NAMALWA (cell line): ENCODE measurements around the gene TTLL8.

Experiments used
- DNase-seq: peaks from one replicate; pipeline ENCODE4 v3.0.0-alpha.2; 2015; ENCODE audit warnings: low spot score

The TTLL8 gene

GRCh38 chr22:50082961-50083461, 24.9 kb upstream of the TTLL8 start:
- no peak for DNase-seq

- no peak for DNase-seq
These were observed 24.2 kb upstream of the TTLL8 start for GRCh38 chr22:50082197-50082715.

DNA sequence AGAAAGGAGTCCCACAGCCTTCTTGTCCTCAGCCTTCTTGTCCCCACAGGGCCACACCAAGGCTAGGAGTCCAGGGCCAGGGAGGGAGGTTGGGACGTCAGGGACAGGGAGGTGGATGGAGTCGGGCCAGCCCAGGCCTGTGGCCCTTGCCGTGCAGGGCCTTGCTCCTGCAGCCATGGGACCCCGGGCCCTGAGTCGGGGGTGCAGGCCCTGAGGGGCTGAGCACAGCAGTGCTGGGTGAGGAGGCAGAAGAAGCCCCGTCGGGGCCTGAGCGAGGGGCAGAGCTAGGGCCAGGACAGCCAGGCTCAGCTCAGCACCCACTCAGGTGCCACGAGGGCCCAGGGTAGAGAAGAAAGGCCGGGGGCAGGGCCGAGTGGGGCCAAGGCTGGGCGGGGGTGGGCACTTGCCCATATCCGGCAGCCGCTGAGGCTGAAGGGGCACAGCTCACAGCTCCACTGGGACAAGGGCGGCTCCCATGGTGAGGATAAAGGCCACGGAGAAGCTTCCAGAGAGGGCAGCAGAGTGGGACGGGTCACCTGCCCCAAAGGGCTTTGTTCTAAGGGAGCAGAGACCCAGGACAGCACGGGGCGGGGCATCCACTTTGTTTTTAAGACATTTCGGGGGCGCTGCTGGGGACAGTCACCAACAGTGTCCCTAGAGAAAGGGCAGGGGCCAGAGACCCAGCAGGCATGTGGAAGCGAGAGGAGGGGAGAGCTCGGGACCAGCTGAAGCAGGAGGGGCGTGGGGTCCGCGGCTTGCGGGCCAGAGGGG, 23.5 kb upstream of the TTLL8 start:
- no peak for DNase-seq

DNA sequence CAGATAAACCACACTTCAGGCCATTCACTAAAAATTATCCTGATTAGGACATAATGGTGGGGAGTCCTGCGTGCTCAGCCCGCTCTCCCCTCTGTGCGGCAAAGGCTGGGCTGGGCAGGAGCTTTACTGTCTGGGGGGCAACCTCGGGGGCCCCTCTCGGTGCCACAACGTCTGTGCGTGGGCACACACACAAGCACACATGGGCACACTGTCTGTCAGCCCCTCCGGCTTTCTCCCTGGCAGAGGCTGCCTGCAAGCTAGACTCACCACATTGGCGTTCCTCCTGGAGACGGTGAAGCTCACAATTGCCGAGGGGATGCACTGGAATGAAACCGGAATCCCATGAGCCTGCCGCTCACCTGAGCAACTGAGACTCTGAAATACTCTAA, 22.0 kb upstream of the TTLL8 start:
- no peak for DNase-seq

GRCh38 chr22:50078761-50079160, 20.7 kb upstream of the TTLL8 start:
- DNase-seq, result no peak

DNA sequence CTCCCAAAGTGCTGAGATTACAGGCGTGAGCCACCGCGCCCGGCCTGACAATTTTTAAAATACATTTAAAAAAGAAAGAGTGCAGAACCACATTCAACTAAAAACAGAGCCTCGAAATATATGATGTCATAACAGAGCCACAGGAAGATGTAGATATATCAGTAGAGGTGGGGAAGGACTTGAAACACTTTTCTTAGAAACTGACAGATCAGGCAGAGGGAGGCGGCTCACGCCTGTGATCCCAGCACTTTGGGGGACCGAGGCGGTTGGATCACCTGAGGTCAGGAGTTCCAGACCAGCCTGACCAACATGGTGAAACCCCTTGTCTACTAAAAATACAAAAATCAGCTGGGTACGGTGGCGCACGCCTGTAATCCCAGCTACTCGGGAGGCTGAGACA, 20.1 kb upstream of the TTLL8 start:
- no peak for DNase-seq

DNA sequence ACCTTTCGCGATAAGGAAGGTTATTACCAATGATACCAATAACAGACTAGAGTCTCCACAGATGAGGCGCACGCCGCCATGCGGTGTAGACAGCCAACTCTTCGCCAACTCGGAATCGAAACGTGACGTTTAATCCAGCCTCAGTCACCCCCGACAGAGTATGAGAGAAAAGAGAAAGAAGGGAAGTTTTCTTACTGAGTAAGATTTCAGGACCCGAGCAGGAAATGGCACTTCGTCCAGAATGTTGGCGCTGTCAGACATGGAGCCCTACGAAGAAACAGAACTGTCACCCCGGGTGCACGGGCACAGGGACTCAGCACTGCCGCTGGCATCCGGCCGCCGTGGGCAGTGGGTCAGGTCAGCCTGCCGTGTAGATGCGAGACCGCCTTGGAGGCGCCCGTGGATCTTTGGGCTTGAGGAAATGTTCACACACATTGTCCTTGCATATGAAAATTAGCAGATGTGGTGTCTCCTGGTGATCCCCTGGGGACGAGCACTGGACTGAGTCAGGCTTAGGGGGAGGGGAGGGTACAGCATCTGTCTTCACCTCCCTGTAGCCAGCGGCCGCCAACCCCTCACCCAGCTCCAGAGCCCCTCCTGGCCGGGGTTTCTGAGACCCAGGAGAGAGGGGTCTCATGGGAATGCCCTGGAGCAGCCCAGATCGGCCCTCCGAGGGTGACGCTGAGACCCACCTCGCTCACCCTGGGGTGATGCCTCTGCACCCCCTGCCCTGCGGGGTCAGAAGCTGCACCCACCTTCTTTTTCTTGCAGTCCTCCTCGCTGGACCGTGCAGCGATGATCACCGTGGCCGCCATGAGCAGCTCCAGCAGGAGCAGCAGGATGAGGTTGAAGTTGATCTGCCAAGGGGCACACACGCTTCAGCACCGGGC, 18.8 kb upstream of the TTLL8 start:
- DNase-seq, result no peak

- no peak for DNase-seq
These were observed 16.7 kb upstream of the TTLL8 start for GRCh38 chr22:50074551-50075530.

DNA sequence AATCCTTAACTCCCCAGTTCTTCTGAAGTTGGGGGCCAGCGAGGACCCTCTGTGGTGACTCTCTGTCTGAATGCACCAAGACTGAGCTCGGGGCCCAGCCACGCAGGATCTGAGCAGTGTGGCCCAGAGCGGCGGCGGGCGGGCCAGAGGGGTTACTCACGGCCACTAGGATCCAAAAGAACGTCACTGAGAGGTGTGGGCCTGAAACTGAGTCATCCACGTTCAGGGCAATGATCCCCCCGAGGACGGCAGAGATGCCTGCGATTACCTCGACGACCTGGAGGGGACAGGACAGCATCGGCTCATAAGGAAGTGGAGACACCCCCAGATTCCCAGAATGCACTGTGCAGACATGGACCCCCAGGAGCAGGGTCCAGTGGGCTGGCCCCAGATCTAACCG, 16.0 kb upstream of the TTLL8 start:
- DNase-seq, result no peak

DNA sequence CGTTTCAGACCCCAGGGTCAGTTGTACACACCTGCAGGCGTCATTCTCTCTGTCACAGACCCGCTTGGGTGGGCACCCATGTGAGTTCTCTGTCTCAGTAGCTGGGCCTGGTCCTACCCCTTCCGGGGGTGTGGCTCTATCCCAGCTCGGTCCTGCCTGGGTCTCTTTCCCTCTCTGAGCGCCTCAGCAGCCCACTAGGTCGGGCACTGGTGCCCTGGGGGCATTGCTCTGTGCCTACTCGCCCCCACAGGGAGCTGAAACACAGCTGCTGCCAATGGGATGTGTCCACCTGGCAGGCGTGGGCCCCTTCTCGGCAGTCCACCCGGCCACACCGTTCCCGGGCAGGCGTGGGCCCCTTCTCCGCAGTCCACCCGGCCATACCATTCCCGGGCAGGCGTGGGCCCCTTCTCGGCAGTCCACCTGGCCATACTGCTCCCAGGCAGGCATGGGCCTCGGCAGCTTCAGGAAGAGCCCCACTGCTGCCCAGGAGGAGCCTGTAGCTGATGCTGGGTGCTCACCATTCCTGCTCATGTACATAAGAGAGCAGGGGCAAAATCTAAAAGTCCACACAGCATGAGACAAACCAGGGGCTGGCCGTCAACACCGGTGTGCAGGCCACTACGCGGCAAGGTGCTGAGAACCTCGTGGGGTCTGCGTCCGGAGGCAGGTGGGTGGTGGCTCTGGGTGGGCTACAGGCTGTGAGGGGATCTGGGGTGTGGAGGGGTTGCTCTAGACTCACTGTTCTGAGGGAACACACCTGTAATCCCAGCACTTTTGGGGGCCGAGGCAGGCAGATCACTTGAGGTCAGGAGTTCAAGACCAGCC, 14.8 kb upstream of the TTLL8 start:
- no peak for DNase-seq

DNA sequence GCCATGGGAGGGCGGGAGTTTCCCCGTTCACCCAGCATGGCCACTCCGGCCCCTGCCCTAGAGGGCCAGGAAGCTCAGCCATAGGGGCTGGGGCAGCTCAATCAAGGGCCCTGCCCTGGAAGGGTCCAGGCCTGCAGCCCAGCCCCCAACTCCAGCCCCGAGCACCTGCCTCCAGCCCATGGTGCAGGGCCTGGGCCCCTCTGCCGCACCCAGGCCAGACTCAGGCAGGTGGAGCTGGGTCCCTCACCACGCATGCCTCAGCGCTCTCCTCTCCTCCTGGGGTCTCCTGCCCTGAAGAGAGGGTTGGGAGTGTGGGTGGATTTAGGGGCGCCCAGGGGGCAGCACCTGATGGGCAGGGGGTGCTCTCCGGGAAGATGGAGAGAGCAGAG, 14.1 kb upstream of the TTLL8 start:
- DNase-seq, result no peak

DNA sequence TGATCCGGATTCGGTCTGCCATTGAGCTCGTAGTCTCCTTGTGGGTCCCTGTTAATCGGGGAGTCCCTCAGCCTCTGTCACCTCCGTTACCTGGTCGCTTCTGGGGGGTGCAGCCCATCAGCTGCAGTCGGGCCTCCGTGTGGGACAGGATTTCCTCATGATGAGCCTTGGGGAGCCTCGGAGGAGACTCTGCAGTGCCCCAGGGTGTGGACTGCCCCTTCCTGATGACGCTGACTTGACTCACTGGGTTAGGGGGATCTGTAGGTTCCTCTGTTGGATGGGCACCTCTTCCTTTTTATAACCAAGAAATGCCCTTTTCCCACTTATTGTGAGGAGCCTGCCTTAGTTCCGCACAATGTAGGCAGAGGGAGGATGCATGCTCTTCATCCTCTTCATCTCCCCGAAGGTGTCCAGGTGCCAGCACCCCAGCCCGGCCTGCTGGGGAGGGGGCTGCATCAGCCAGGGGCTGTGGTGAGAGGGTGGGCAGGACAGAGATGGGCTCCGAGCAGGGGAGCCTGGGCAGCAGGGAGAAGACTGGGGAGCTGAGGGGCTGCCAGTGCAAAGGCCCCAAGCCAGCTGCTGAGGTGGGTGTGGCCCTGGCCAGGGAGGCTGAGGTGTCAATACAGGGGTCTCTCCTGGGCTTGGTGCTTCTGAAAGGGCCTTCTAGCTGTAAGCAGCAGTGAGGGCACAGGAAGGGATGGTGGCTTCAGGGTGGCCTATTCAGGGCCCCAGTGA, 13.5 kb upstream of the TTLL8 start:
- DNase-seq, result no peak

GRCh38 chr22:50070366-50070765, 12.3 kb upstream of the TTLL8 start:
- DNase-seq, result no peak

DNA sequence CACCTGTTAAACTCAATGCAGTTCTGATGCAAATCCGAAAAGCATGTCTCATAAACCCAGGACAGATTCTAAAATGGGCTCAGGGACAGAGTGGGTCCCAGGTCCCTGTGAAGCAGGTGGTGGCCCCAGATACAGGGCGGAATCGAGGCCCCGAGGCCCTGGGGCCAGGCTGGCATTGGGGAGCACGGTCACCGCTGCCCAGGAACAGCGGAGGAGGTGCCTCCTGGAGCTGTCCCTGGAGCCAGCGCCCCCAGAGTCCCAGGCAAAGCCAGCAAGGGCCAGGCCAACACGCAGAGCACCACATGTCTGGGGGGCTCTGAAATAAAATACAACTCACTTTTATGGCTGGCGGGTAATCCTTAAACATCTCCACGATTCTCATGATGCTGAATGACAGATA, 10.0 kb upstream of the TTLL8 start:
- no peak for DNase-seq

- DNase-seq, result no peak
These were observed 9.1 kb upstream of the TTLL8 start for GRCh38 chr22:50067244-50067643.

- no peak for DNase-seq
These were observed 6.4 kb upstream of the TTLL8 start for GRCh38 chr22:50064453-50064852.

GRCh38 chr22:50063589-50064393, 5.7 kb upstream of the TTLL8 start:
- DNase-seq, result no peak

GRCh38 chr22:50062509-50063135, 4.5 kb upstream of the TTLL8 start:
- DNase-seq, result no peak

DNA sequence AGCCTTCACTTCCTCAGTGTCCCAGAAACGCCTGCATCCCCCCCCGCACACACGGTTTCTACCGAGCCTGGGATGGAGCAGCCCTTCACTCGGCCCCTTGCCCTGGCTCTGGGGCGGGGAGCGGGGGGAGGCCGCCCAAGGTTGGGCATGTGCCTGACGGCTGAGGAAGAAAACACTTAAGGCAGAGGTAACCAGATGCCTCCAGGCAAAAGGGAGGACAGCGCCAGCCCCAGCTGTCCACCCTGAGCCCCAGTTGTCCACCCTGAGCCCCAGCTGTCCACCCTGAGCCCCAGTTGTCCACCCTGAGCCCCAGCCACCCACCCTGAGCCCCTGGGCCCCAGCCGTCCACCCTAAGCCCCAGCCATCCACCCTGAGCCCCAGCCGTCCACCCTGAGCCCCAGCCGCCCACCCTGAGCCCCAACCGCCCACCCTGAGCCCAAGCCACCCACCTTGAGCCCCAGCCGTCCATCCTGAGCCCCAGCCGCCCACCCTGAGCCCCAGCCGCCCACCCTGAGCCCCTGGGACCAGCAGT, 3.8 kb upstream of the TTLL8 start:
- DNase-seq, result no peak
